Mammary epithelial cell (primary cell): ENCODE data around the gene RBM28.

ENCODE experiments used
- EZH2 ChIP-seq: IDR thresholded peaks from 2 replicates; pipeline ENCODE4 v1.6.1; 2012; ENCODE audit warnings: low read length, inconsistent platforms, borderline replicate concordance
- TF ChIP-seq, protein P1 (sequence below), 2 donors: IDR thresholded peaks in 1 of 2; conservative IDR thresholded peaks in 1 of 2; 2 replicates each; pipeline ENCODE4 v1.5.1; 2011 to 2012; ENCODE audit warnings: inconsistent platforms in 2 of 2, low read length in 2 of 2, mild to moderate bottlenecking in 2 of 2, control low read depth in 1 of 2, low read depth in 1 of 2; ENCODE audit not compliant: insufficient read depth in 1 of 2; ENCODE audit errors: extremely low read depth in 1 of 2

DNA sequence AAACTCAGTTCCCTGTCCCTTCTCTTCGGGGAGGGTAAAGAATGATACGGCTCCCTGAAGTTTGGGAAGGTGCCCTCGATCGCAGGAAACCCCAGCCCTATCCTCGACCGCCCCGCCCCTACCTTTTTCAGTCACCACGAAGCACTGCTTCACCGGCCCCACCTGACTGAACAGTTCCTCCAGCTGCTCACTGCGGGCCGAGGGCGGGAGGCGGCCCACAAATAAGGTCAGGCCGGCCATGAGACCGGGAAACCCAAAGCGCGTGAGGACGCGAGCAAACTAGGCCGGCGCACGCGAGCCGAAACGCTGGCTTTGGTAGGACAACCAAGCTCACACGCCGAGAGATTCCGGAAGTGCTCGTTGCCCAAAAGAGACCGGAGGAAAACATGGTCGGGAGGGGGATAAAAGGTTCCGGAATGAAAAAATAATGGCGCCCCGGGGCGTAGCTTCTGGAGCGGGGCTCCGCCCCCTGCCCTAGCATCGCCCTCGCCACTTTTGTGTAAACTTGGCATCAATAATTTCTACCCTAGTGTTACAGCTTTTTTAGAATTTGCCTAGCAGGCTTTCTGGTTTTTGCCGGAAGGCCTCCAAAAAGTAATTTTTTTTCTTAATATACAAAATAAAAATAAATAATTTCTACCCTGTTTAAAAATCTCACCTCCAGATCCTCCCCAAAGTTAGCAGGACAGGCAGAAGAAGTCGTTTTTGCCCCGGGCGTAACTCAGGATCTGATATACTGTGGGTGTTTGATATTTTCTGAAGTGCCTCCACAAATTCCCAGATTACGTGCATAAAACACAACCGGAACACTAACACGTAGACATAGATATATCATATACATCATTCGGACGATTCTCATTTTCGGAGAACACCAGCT, at the start of gene RBM28:
- TF ChIP-seq, protein P1, sequence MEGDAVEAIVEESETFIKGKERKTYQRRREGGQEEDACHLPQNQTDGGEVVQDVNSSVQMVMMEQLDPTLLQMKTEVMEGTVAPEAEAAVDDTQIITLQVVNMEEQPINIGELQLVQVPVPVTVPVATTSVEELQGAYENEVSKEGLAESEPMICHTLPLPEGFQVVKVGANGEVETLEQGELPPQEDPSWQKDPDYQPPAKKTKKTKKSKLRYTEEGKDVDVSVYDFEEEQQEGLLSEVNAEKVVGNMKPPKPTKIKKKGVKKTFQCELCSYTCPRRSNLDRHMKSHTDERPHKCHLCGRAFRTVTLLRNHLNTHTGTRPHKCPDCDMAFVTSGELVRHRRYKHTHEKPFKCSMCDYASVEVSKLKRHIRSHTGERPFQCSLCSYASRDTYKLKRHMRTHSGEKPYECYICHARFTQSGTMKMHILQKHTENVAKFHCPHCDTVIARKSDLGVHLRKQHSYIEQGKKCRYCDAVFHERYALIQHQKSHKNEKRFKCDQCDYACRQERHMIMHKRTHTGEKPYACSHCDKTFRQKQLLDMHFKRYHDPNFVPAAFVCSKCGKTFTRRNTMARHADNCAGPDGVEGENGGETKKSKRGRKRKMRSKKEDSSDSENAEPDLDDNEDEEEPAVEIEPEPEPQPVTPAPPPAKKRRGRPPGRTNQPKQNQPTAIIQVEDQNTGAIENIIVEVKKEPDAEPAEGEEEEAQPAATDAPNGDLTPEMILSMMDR (conservative IDR thresholded peaks at IDR 0.05 in 1 of 2, IDR thresholded peaks at IDR 0.05 in 1 of 2; ENCODE audit: extremely low read depth in 1 of 2, insufficient read depth in 1 of 2, low read depth in 1 of 2, low read length in 2 of 2), result no peak
- no peak for TF ChIP-seq EZH2
